GM21825 (cell line): Measurements from ENCODE around the gene ZBTB46.

Experiments used
- ATAC-seq: cut with Tn5 transposase; IDR thresholded peaks from one replicate; pipeline ENCODE4 v1.9.1; 2021; ENCODE audit warnings: mild to moderate bottlenecking, moderate library complexity; ENCODE audit not compliant: unreplicated experiment

ZBTB46 gene

DNA sequence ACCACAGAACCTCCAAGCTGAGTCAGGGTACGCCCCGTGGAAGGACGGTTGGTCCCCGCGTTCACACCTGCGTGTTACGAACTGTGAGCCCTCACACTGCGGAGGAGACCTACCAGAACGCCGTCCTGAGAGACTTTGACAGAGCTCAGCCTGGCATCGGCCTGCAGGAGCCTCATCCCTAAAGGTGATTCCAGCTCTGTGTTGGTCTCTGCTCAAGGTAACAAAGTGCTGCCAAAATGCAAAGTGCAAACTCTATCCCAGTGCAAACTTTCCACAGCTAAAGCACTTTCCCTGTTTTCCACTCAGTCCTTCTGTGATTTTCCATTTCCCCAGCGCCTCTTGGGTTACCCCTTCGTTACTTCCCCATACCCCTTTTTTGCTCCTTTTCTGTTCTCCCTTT, 8.6 kb upstream of the ZBTB46 start:
- no peak for ATAC-seq

DNA sequence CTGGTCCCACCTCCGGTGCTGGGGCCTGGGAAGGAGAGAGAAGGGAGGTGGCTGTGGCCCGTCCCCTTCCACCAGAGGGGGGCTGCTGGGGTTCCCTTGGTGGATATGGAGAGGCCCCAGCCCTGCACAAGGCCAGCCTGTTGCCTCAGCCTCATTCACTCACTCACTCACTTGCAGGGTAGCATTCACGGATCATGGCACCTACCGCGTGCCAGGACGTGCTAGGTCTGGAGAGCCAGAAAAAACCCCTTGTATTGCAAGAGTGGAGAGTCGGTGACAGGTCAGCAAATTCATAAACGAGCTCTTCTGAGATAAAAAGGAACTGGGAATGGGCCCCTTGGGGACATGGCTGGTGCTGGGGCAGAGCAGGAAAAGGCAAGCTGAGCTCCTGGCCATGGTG, 6.4 kb upstream of the ZBTB46 start:
- no peak for ATAC-seq

DNA sequence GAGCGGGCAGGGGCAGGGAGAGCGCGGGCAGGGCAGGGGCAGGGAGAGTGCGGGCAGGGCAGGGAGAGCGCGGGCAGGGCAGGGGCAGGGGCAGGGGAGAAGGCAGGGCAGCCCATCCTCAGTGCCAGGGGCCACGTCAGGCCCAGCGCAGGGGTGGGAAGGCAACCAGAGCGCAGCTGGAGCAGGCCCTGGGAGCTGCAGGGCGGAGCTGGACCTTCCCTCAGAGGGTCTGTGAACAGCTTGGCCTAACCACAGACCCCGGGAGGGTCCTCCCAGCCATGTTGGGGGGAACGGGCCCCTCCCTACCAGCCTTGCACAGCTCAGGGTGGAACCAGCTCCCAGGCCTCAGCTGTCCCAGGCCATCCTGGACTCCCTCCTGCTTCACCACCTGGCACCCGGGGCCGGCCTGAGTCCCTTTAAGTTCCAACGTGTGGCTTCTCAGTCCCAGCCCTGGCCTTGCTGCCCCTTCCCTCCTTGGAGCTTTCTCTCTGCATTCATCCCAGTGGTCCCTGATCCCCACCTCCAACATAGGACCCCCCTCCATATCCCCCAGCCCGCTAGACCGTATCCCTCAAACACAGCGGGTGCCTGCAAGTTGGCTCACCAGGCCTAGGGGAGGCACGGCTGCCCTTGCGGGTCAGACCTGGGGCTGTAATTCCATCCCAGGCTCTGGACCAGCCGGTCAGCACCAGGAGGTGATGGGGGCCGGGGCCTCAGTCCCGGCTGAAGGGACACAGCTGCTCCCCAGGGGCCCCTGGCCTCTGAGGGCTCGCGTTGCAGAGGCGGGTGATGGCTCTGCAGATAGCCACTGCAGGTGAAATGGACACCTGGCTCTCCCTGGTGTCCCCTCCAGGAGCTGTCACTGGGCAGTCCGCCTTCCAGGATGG, 5.6 kb upstream of the ZBTB46 start:
- ATAC-seq: no peak

DNA sequence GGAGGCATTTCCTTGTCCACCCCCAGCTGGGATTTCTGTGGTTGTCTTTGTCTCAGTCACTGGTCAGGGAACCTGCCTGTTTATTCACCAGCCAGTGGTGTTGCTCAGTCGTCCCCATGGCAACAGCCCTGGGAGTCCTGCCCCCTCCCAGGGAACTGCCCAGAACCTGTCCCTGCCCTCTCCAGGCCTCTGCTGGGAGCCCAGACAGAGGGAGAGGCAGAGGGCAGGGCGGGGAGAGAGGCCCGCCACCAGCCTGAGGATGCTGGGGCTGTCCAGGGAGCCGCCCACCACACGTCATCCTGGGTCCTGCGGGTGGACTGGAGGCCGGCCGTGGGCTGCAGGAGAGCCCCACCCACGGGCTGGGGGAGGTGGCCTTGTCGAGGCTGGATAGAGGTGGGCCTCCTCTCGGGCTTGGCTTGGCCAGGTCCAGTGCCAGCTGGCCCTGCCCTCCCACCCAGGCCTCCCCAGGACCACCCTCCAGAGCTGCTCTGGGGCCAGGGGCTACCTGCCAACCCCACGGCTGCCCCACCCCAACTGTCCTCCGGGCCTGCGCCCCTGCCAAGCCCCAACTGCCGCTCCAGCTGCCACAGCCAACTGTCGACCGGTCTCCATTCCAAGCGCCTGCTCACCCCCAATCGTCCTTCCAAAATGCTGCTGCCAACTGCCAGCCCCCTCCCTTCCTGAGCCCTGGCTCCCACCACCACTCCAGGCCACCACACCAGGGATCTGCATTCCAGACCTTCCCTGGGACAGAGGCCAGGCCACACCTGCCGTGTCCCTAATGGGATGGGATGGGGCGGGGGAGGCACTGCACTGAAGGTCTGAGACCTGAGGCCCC, 4.2 kb upstream of the ZBTB46 start:
- no peak for ATAC-seq

DNA sequence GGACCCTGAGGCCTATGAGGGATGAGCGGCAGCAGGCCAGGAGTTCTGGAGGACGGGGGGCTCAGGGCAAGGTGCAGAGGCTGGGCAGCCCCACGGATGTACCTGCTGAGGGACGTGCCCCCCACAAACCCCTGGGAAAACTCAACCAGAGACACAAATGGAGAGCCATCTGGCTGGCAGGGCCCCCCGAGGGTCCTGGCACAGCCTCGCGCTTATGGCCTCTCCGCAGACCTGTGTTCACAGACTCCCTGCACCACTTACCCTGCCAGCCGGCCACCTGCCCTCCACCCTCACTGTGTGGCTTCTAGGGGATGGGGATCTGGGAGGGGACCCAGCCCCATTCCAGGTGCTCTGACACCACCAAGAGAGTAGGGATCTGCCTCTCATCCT, 3.4 kb upstream of the ZBTB46 start:
- no peak for ATAC-seq

DNA sequence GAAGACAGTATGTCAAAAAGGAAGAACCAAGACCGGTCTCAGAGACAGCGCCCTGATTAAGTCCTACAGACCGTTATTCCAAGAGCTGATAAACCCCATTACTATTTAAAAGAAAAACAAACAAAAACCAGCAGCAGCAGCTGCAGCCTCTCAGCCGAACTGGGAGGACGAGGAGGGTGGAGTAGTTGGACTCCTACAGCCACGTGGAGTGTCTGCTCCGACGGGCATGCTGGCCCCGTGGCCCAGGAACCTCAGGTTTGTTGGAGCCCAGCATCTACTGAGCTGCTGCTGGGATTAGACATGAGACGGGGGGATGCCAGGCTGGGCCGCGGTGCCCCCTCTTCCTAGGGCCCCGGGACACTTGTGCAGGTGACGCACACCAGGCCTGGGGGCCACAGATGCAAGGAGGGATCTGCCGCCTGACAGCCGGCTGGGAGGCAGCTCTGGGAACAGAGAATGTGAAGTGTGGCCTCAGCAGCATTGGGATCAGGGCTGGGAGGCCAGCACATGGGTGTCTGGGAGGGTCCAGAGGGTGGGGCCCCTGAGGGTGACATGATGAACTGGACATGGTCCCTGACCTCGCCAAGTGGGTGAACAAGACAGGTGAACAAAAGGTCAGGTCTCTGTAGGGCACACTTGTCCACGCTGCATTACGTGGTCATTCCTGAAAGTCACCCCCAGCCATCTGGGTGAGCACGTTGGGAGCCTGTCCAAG, 2.9 kb upstream of the ZBTB46 start:
- no peak for ATAC-seq

DNA sequence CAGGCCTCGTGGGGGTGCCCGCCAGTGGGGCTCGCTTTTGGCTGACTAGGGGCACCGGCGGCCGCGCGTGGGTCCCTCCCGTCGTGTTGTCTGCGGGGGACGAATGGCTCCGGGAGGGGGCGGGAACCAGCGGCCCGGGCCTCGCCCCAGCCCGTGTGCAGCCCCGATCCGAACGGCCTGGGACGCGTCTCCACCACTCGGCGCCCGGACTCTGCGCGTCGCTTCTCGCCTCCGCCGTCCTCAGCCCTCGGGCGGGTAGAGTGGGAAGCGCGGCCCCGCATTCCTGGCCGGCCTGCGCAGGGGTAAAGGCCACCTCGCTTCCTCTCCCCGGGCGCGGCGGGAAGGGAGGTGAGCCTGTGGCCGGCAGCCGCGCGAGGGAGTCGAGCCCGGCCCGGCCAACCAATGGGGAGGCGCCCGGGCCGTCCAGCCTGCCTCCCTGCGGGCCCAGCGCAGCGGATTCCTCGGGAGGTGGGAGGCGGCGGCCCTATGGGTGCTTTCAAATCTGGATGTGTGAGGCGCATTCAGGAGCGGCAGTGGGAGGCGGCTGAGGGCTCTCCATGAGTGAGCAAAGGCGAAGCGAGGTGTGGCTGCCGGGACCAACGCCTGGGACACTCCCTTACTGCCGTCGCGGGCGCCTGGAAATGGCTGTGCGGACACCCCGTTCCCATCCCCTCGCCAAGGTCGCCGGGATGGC, 1.1 kb upstream of the ZBTB46 start:
- ATAC-seq: no peak

DNA sequence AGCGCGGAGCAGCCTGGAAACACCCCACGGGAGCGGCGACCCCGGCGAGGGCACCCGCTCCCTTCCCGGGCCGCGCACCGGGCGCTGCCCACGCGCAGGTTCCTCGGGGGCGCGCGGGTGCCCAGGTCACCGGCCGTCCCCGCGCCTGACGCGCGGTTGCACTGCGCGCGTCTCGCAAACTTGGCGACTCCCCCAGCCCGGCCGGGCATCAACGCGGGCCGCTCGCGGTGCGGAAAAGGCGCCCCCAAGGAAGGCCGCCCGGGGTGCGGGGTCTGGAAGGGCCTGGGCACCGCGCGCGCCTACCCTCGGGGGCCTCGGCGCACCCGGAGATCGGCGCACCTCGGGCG, 555 bp upstream of the ZBTB46 start:
- no peak for ATAC-seq

DNA sequence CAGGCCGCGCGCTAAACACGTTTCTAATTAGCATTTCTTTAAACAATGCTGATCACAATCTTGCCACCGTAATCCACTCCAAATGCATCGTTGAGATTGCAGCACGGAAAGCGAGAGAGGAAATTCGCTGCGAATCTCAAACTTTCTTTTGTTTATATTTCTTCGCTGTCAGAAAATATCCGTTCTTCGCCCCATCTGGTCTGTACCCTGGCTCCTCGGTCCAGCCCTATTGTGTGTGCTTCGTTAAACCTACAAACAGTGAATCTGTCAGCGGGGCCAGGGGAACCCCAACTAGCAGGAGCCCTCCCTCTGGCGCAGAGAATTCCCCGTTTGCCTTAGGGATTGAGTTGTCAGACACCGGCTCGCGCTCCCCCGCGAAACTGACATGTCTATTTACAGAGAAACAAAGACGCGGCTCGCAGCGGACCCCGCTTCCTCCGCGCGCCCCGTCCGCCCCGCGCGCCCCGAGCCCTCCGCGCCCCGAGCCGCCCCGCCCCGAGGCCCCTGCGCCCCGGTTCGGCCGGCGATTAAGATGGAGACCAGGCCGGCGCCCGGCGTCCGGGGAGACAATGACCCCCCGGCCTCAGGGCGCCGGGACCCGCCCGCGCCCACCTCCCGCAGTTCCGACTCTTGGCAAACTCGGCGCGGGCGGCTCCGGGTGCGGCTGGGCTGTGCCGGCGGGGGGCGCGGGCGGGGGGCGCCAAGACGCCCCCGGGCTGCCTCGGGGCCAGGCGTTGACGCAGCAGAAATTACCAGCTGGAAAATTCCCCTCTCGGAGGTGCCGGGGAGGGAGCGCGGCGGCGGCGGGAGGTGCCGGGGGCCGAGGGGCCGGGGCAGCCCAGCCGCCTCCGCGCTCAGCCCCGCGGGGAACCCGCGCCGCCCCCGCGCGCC, 874 bp downstream of the ZBTB46 start:
- ATAC-seq: no peak

DNA sequence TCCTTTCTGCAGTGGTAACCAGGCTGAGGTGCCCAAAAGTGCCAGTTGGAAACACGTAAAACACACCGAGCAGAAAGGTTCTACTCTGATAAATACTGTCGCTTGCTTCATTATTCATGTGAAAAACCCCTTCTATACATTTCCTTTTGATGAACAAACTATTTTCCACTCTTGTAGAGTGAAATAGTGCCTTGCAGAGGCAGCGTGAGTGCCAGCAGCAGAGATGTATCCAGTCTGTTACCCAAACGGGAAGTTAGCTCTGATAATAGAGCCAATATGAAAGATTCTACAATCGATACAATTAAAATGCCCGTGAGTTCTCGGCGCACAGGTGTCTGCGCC, 1.5 kb downstream of the ZBTB46 start:
- ATAC-seq: no peak

DNA sequence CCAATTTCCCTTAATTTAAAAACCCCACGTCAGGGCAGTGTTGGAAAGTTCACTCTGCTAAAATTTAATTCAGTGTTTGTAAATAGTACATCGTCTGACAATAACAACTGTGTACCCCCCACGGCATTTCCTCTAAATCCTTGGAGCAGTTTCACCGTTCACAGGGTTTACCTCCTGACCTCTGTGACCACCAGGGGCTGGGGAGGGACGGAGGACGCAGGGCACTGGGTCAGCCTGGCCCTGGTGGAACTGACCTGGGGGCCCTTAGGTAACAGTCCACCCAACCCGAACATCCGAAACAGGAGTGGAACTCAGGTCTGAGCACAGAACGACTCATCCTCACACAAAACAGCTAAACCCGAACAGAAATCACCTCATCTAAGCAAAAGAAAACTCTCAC, 2.1 kb downstream of the ZBTB46 start:
- ATAC-seq: no peak

DNA sequence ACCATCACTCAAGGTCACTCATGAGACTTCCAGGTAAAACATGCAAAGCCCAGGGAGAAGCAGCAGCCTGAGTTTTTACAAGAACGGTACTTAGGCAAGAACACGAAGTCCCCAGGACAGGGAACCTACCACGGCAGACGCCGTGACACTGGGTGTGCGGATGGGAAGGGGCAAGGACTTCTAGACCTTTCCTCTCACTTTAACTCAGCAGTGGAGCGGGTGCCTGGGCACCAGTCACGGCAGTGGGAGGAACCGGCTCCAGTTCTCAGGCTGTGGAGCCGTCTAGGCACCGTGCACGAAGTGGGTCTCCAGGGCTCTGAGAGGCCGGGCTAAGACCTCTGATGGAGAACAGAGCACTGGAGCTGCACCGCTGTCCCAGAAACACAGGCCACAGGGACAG, 2.5 kb downstream of the ZBTB46 start:
- ATAC-seq: no peak

DNA sequence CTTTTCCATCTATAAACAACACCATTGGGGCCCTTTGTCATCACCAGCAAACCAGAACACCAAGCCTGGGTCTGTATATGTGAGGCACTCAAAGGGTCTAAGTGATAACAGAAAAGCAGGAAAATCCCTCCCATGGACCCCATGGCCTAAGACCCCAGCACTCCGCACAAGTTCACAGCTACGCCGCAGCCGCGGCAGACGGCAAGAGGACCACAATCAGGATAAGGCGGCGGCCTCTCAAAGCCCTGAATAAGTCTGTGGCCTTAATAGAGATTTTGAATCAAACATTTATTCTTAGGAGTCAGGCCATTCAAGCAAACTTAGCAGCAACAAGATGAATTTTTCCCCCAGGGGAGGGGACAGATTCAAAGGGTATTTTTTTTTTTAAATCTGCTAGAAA, 2.9 kb downstream of the ZBTB46 start:
- no peak for ATAC-seq

DNA sequence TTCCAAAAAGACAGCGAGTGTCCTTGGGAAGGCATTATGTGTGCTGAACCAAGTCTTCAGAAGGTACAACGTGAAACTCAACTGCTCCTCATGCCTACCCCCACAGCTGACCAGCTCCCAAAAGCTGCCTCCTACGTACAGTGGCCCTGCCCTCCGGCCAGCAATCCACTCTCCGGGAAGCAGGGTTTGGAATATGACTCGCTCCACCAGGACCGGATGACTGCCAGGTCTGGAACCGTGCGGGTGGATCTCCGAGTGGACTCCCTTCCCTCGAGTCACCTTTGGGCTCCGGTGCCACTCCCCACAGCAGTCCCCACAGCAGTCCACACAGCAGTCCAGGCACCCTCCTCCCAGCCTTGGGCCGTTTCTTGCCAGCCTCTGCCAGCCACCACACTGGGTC, 4.3 kb downstream of the ZBTB46 start:
- ATAC-seq: no peak

DNA sequence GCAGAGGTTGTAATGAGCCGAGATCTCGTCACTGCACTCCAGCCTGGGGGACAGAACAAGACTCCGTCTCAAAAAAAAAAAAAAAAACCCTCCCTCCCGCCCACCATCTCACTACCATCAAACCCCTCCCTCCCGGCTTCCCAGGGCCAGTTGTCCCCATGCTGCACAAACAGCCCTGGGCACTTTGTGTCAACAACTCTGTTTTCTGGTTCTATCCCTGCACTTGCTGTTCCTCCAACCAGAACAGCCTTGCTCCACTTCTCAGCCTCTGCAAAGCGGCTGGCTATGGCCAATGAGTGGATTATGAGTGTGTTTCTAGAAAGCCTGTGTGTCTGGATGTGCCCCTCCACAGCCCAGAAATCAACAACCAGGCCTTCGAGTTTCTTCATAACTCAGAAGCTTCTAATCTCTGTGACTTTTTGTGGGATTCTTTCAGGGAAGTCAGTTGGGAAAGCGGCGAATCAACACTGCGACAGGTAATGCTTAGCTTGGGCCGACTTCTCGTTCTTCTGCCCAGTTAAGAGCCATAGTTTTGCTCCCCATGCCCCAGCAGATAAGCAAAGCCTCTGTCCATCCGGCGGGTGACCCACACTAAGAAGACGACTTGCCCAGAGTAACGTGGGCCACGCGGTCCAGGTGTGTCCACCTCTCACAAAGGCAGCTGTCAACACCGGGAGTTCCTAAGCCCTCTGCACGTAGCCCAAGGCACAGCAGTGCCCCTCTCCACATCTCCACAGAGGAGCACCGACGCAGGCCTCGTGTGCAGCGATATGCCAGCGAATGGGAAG, 5.5 kb downstream of the ZBTB46 start:
- ATAC-seq: no peak

DNA sequence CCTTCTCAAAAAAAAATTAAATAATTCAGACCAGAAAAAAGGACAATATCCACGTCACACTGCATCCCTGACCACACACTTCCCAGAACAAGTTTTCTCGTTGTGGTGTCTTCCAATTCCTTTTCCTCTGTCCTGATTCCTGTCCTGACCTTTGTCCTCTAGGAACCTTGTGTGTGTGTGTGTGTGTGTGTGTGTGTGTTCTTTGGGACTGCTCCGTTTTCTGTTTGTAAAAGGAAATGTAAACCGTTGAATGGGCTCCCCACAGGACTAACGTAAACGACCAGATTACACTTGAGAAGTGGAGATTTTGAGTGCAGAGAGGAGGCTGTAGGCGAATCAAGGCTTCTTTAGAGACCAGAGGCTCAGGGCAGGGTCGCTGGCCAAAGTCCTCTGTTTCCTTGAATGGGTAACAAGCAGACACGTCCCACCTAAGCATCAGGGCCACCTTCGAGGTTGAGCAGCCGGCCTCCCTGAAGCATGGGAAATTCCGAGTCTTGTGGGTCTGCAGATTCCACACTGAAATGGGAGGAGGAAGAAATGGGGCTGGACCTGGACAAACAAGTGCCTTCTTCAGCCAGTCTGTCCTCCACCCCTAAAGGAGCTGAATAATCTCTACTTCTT, 7.3 kb downstream of the ZBTB46 start:
- ATAC-seq: no peak

DNA sequence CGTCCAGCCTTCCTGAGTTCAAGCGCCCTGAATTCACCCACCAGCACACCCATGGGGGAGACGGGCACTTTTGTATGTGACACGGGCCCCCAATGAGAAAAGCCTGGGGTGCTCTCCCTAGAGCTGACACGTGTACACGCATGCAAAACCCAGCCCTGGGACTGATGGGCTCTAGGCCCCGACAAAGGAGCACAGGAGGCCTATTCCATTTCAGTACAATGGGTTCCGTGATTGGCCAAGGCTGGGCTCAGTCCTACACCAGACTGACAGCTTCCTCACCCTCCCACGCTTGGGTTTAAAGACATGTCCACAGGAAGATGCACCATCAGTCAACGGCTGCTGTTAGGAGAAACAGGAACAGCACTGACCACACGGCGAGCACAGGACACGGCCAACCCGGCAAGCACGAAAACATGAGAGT, 8.8 kb downstream of the ZBTB46 start:
- ATAC-seq: no peak

DNA sequence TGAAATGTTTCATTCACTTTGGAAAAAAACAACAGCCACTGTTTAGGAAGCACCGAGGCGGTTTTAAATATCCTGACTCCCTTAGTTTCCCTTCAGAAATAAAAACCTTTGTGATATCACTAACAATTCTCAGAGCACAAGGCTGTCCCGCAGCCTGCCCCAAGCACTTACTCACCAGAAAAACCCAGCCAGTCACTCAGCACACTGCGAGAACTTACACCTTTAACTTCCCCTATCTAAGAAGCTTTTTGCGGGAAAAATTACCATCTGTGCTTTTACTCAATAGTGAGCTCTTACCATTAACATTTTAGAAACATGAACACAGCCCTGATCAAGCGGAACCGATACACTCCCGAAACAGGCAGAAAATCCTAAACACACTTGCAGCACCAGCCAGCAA, 9.3 kb downstream of the ZBTB46 start:
- no peak for ATAC-seq
